ENCODE data around the gene IFFO2. TPM values are rescaled to one million over a fixed set of nuclear protein-coding genes. Genes with fewer than 3 reads are reported as not detected.

The IFFO2 gene
- total RNA-seq, 5 donors from 2014 or later (not counting 1 experiment from before 2014, with no cell fraction given): 36.0 to 76.2 (median 37.7) TPM

GRCh38 chr1:18970358-18970757 lies 13.9 kb upstream of the IFFO2 start:
- H3K27me3 Mint-ChIP-seq: peaks cover 4 to 6% of the 10 kb centered on the region in 2 donors
- peaks cover 0 to 15% of the 10 kb centered on the region in 2 experiments for H3K27me3 ChIP-seq (replicated peaks in 1 of 2; ENCODE audit: control insufficient read depth in 2 of 2, extremely low read depth in 1 of 2, insufficient read depth in 2 of 2, low read length in 1 of 2)
- peaks cover 0 to 5% (median 4%) of the 10 kb centered on the region in 3 donors for H3K4me1 Mint-ChIP-seq
- no peak for DNase-seq
- no peak for ATAC-seq (replicated peaks in 1 of 4)
- H3K4me3 Mint-ChIP-seq: no peak overlapping the region
- no peaks in the 10 kb centered on the region for H3K36me3 ChIP-seq (ENCODE audit: control insufficient read depth in 2 of 2, extremely low read depth in 1 of 2, insufficient read depth in 1 of 2, low read length in 1 of 2)
- WGBS (ENCODE audit: insufficient coverage): 97% methylated on average over 5 of the region's 7 CpGs
- ChIA-PET POLR2A (no interaction called here), CTCF (interaction anchor here in 1 of 2 donors (0.7 kb wide), 1 partner anchor 30 kb away, joined by 3 read pairs; no protein-coding TSS in a partner anchor)
- no peaks in the 10 kb centered on the region for H3K9me3 Mint-ChIP-seq
- no peaks in the 10 kb centered on the region for H3K36me3 Mint-ChIP-seq
- H3K4me3 ChIP-seq (ENCODE audit: control insufficient read depth in 1 of 2, extremely low read depth in 1 of 2, low read length in 1 of 2): no peak overlapping the region
- H3K27ac Mint-ChIP-seq: no peak overlapping the region
- no peak overlapping the region for H3K27ac ChIP-seq (ENCODE audit: low read length)
- H3K4me1 ChIP-seq (ENCODE audit: control insufficient read depth in 1 of 2, extremely low read depth in 1 of 2, insufficient read depth in 2 of 2, low read length in 2 of 2): no peaks in the 10 kb centered on the region
- H3K9me3 ChIP-seq: no peaks in the 10 kb centered on the region

GRCh38 chr1:18967066-18967690 lies 10.7 kb upstream of the IFFO2 start:
- H3K9me3 Mint-ChIP-seq: no peaks in the 10 kb centered on the region
- ChIA-PET POLR2A (interaction anchor here in 1 of 2 donors (0.6 kb wide), 1 partner anchor 10 kb away, joined by 3 read pairs; no protein-coding TSS in a partner anchor), CTCF (interaction anchor here (0.5 to 1.4 kb wide), 6 partner anchors 10 to 310 kb away, joined by 3 to 6 read pairs (median 4); no protein-coding TSS in a partner anchor)
- Histone ChIP-seq H3K4me1 (ENCODE audit: control insufficient read depth in 1 of 2, extremely low read depth in 1 of 2, insufficient read depth in 2 of 2, low read length in 2 of 2) (no peaks in the 10 kb centered on the region), H3K27ac (ENCODE audit: low read length) (no peak overlapping the region), H3K27me3 (replicated peaks in 1 of 2; ENCODE audit: control insufficient read depth in 2 of 2, extremely low read depth in 1 of 2, insufficient read depth in 2 of 2, low read length in 1 of 2) (peaks cover 0 to 8% of the 10 kb centered on the region in 2 experiments), H3K4me3 (ENCODE audit: control insufficient read depth in 1 of 2, extremely low read depth in 1 of 2, low read length in 1 of 2) (no peak overlapping the region), H3K36me3 (ENCODE audit: control insufficient read depth in 2 of 2, extremely low read depth in 1 of 2, insufficient read depth in 1 of 2, low read length in 1 of 2) (no peaks in the 10 kb centered on the region), H3K9me3 (no peaks in the 10 kb centered on the region)
- DNase-seq (no peak), ATAC-seq (replicated peaks in 1 of 4) (no peak)
- 71% methylated on average over 1 of the region's 2 CpGs for WGBS (ENCODE audit: insufficient coverage)
- H3K4me1 Mint-ChIP-seq: no peaks in the 10 kb centered on the region
- no peak overlapping the region for H3K4me3 Mint-ChIP-seq
- no peaks in the 10 kb centered on the region for H3K36me3 Mint-ChIP-seq
- no peak overlapping the region for H3K27ac Mint-ChIP-seq
- H3K27me3 Mint-ChIP-seq: peaks cover 0 to 4% of the 10 kb centered on the region in 2 donors

GRCh38 chr1:18965206-18966173 lies 9.0 kb upstream of the IFFO2 start:
- H3K27me3 ChIP-seq (replicated peaks in 1 of 2; ENCODE audit: control insufficient read depth in 2 of 2, extremely low read depth in 1 of 2, insufficient read depth in 2 of 2, low read length in 1 of 2): peaks cover 0 to 8% of the 10 kb centered on the region in 2 experiments
- Mint-ChIP-seq H3K27ac (no peak overlapping the region), H3K27me3 (peaks cover 0 to 4% of the 10 kb centered on the region in 2 donors), H3K4me1 (peaks cover 0 to 2% (median 0%) of the 10 kb centered on the region in 3 donors), H3K36me3 (no peaks in the 10 kb centered on the region), H3K4me3 (no peak overlapping the region), H3K9me3 (no peaks in the 10 kb centered on the region)
- ATAC-seq (replicated peaks in 1 of 4): no peak
- no peaks in the 10 kb centered on the region for H3K4me1 ChIP-seq (ENCODE audit: control insufficient read depth in 1 of 2, extremely low read depth in 1 of 2, insufficient read depth in 2 of 2, low read length in 2 of 2)
- DNase-seq: no peak
- H3K9me3 ChIP-seq: no peaks in the 10 kb centered on the region
- ChIA-PET POLR2A (no interaction called here), CTCF (interaction anchor here (0.6 to 1.0 kb wide), 3 partner anchors 53 to 425 kb away, joined by 3 read pairs; no protein-coding TSS in a partner anchor)
- no peak overlapping the region for H3K4me3 ChIP-seq (ENCODE audit: control insufficient read depth in 1 of 2, extremely low read depth in 1 of 2, low read length in 1 of 2)
- no peaks in the 10 kb centered on the region for H3K36me3 ChIP-seq (ENCODE audit: control insufficient read depth in 2 of 2, extremely low read depth in 1 of 2, insufficient read depth in 1 of 2, low read length in 1 of 2)
- WGBS (ENCODE audit: insufficient coverage): 70% methylated on average over 7 of the region's 17 CpGs
- no peak overlapping the region for H3K27ac ChIP-seq (ENCODE audit: low read length)

GRCh38 chr1:18963968-18964367 lies 7.5 kb upstream of the IFFO2 start:
- H3K9me3 Mint-ChIP-seq: no peaks in the 10 kb centered on the region
- H3K27ac Mint-ChIP-seq: no peak overlapping the region
- H3K4me1 ChIP-seq (ENCODE audit: control insufficient read depth in 1 of 2, extremely low read depth in 1 of 2, insufficient read depth in 2 of 2, low read length in 2 of 2): no peaks in the 10 kb centered on the region
- H3K27me3 ChIP-seq (replicated peaks in 1 of 2; ENCODE audit: control insufficient read depth in 2 of 2, extremely low read depth in 1 of 2, insufficient read depth in 2 of 2, low read length in 1 of 2): peaks cover 0 to 8% of the 10 kb centered on the region in 2 experiments
- no peaks in the 10 kb centered on the region for H3K9me3 ChIP-seq
- H3K27me3 Mint-ChIP-seq: peaks cover 0 to 4% of the 10 kb centered on the region in 2 donors
- CTCF ChIA-PET: interaction anchor here (0.8 to 1.3 kb wide), 2 partner anchors 9 to 11 kb away, joined by 3 read pairs; no protein-coding TSS in a partner anchor
- H3K4me3 Mint-ChIP-seq: no peak overlapping the region
- H3K27ac ChIP-seq (ENCODE audit: low read length): no peak overlapping the region
- ATAC-seq (replicated peaks in 1 of 4): no peak
- H3K36me3 ChIP-seq (ENCODE audit: control insufficient read depth in 2 of 2, extremely low read depth in 1 of 2, insufficient read depth in 1 of 2, low read length in 1 of 2): no peaks in the 10 kb centered on the region
- H3K4me3 ChIP-seq (ENCODE audit: control insufficient read depth in 1 of 2, extremely low read depth in 1 of 2, low read length in 1 of 2): no peak overlapping the region
- 100% methylated on average over 1 of the region's 4 CpGs for WGBS (ENCODE audit: insufficient coverage)
- H3K36me3 Mint-ChIP-seq: no peaks in the 10 kb centered on the region
- POLR2A ChIA-PET: interaction anchor here in 1 of 2 donors (0.5 kb wide), 1 partner anchor 15 kb away, joined by 3 read pairs; no protein-coding TSS in a partner anchor
- H3K4me1 Mint-ChIP-seq: peaks cover 0 to 5% (median 0%) of the 10 kb centered on the region in 3 donors
- DNase-seq: no peak

- H3K9me3 Mint-ChIP-seq: no peaks in the 10 kb centered on the region
- H3K4me1 Mint-ChIP-seq: peaks cover 5 to 12% (median 6%) of the 10 kb centered on the region in 3 donors
- H3K27ac Mint-ChIP-seq: no peak overlapping the region
- no peak overlapping the region for H3K27ac ChIP-seq (ENCODE audit: low read length)
- no peak overlapping the region for H3K4me3 Mint-ChIP-seq
- H3K36me3 ChIP-seq (ENCODE audit: control insufficient read depth in 2 of 2, extremely low read depth in 1 of 2, insufficient read depth in 1 of 2, low read length in 1 of 2): no peaks in the 10 kb centered on the region
- H3K4me1 ChIP-seq (ENCODE audit: control insufficient read depth in 1 of 2, extremely low read depth in 1 of 2, insufficient read depth in 2 of 2, low read length in 2 of 2): peaks cover 4 to 6% of the 10 kb centered on the region in 2 experiments
- no peak for DNase-seq
- H3K36me3 Mint-ChIP-seq: no peaks in the 10 kb centered on the region
- H3K4me3 ChIP-seq (ENCODE audit: control insufficient read depth in 1 of 2, extremely low read depth in 1 of 2, low read length in 1 of 2): no peak overlapping the region
- no peaks in the 10 kb centered on the region for H3K27me3 Mint-ChIP-seq
- H3K9me3 ChIP-seq: no peaks in the 10 kb centered on the region
- peaks cover 0 to 8% of the 10 kb centered on the region in 2 experiments for H3K27me3 ChIP-seq (replicated peaks in 1 of 2; ENCODE audit: control insufficient read depth in 2 of 2, extremely low read depth in 1 of 2, insufficient read depth in 2 of 2, low read length in 1 of 2)
- no peak for ATAC-seq (replicated peaks in 1 of 4)
- ChIA-PET CTCF (interaction anchor here (0.6 to 1.3 kb wide), 3 partner anchors 10 to 12 kb away, joined by 3 read pairs; no protein-coding TSS in a partner anchor), POLR2A (interaction anchor here in 1 of 2 donors (0.5 kb wide), 1 partner anchor 16 kb away, joined by 3 read pairs; no protein-coding TSS in a partner anchor)
- 100% methylated on average over 1 of the region's 7 CpGs for WGBS (ENCODE audit: insufficient coverage)
Observed at GRCh38 chr1:18962855-18963737, 6.6 kb upstream of the IFFO2 start.
